Left colon (tissue), 2 donors: Measurements from ENCODE around the gene NALCN. TPM values are rescaled to one million over a fixed set of nuclear protein-coding genes. Genes with fewer than 3 reads are reported as not detected.

ENCODE experiments used
- ATAC-seq: fragments of 200-7000 bp; cut with Tn5 transposase; one replicate; pipeline ENCODE4 v1.9.1; 2020; ENCODE audit warnings: mild to moderate bottlenecking, moderate library complexity
- DNase-seq, 2 donors: peaks; one replicate each; pipeline ENCODE4 v3.0.0-alpha.2; 2020
- intact Hi-C, 2 donors: fragments of 100-400 bp; cut with DNase I in 1 of 2; cut with micrococcal nuclease in 1 of 2; formaldehyde crosslinking; loops; one replicate each; pipeline versions ENCODE4 v1.11.2 to v1.14.0; 2022; cut with DNase I, micrococcal nuclease
- total RNA-seq, 2 donors: library from RNA; stranded (reverse); fragmentation: NEBNext Ultra II Directional; extraction: Animal tissue kit (Norgen Biotek cat#: 25700); gene quantifications; one replicate each; pipeline ENCODE4 v1.2.1, GENCODE V29; 2021
- donor health status: DM: no; HTN: no; CAD: no.
- donor health status: DM: yes; HTN: yes; CAD: no.

NALCN gene
- total RNA-seq, 2 donors from 2014 or later: 0.03 to 0.17 TPM

- intact Hi-C loops: no loop called here
- ATAC-seq: no peak
- DNase-seq: no peak
These were observed 115.3 kb downstream of the NALCN start for GRCh38 chr13:101301053-101301452.

- no peak for ATAC-seq
- no peak for DNase-seq
- intact Hi-C loops: no loop called here
These were observed 115.8 kb downstream of the NALCN start for GRCh38 chr13:101300531-101300930.

GRCh38 chr13:101298517-101298916 lies 117.8 kb downstream of the NALCN start:
- no peak for ATAC-seq
- no peak for DNase-seq
- intact Hi-C loops: no loop called here

GRCh38 chr13:101297794-101298193 lies 118.5 kb downstream of the NALCN start:
- no peak for ATAC-seq
- intact Hi-C loops: no loop called here
- DNase-seq: no peak

GRCh38 chr13:101292711-101293110 lies 123.6 kb downstream of the NALCN start:
- no peak for DNase-seq
- no peak for ATAC-seq
- intact Hi-C loops: no loop called here

- DNase-seq: no peak
- no peak for ATAC-seq
- intact Hi-C loops: no loop called here
These were observed 124.4 kb downstream of the NALCN start for GRCh38 chr13:101291646-101292515.

GRCh38 chr13:101291206-101291605 lies 125.1 kb downstream of the NALCN start:
- intact Hi-C loops: no loop called here
- ATAC-seq (no peak), DNase-seq (no peak)

- no peak for DNase-seq
- no peak for ATAC-seq
- intact Hi-C loops: no loop called here
These were observed 126.5 kb downstream of the NALCN start for GRCh38 chr13:101289764-101290163.

- no peak for ATAC-seq
- intact Hi-C loops: no loop called here
- no peak for DNase-seq
These were observed 132.5 kb downstream of the NALCN start for GRCh38 chr13:101283782-101284181.

- intact Hi-C loops: no loop called here
- DNase-seq (no peak), ATAC-seq (no peak)
These were observed 143.4 kb downstream of the NALCN start for GRCh38 chr13:101272886-101273285.

- no peak for ATAC-seq
- intact Hi-C loops: no loop called here
These were observed 144.5 kb downstream of the NALCN start for GRCh38 chr13:101271681-101272245.

GRCh38 chr13:101267656-101268055 lies 148.7 kb downstream of the NALCN start:
- intact Hi-C loops: no loop called here
- ATAC-seq (no peak), DNase-seq (no peak)

More at GRCh38 chr13:101271681-101272245, 144.5 kb downstream of the NALCN start:
- no peak for DNase-seq

GRCh38 chr13:101265934-101266333 lies 150.4 kb downstream of the NALCN start:
- ATAC-seq (no peak), DNase-seq (no peak)
- intact Hi-C loops: no loop called here

- DNase-seq: no peak
- ATAC-seq: no peak
- intact Hi-C loops: no loop called here
These were observed 151.4 kb downstream of the NALCN start for GRCh38 chr13:101264931-101265330.

GRCh38 chr13:101262306-101262705 lies 154.0 kb downstream of the NALCN start:
- ATAC-seq: no peak
- intact Hi-C loops: no loop called here
- no peak for DNase-seq

- intact Hi-C loops: no loop called here
- DNase-seq (no peak), ATAC-seq (no peak)
These were observed 157.8 kb downstream of the NALCN start for GRCh38 chr13:101258509-101258908.

- ATAC-seq (no peak), DNase-seq (no peak)
- intact Hi-C loops: no loop called here
These were observed 158.2 kb downstream of the NALCN start for GRCh38 chr13:101258071-101258470.

- DNase-seq (no peak), ATAC-seq (no peak)
- intact Hi-C loops: no loop called here
These were observed 167.4 kb downstream of the NALCN start for GRCh38 chr13:101248739-101249514.

GRCh38 chr13:101242720-101243119 lies 173.6 kb downstream of the NALCN start:
- ATAC-seq: no peak
- DNase-seq: no peak
- intact Hi-C loops: no loop called here

GRCh38 chr13:101238555-101238954 lies 177.8 kb downstream of the NALCN start:
- DNase-seq (no peak), ATAC-seq (no peak)
- intact Hi-C loops: no loop called here
